ENCODE measurements around the gene PIP4K2B.

DNA sequence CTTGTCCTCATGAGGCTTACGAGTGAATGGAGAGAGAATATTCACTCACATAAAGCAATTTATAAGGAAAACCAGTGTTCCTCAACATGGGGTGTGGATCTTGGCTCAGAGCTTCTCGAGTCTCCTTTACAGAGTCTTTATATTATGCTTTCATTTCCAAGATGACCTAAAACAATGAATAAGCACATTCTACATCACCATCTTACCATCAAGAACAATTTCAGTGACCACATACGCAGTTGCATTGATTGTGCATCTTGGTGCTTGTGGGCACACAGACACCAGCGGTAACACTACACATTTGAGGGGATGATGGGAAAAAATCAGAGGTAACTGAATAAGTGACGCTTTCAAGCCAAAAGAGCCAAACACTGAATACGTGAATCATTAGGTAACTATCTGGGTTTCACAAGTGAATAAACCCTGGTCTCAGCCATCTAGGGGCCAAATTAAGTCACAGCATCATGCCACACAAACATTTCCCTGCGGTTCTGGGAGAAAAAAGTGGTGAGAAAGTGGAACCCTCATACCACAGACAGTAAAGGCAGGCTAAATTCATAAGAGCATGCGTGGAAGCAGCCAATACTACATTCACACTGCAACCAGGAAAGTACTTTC, 16.3 kb upstream of the PIP4K2B start:
- TF ChIP-seq, protein P1, sequence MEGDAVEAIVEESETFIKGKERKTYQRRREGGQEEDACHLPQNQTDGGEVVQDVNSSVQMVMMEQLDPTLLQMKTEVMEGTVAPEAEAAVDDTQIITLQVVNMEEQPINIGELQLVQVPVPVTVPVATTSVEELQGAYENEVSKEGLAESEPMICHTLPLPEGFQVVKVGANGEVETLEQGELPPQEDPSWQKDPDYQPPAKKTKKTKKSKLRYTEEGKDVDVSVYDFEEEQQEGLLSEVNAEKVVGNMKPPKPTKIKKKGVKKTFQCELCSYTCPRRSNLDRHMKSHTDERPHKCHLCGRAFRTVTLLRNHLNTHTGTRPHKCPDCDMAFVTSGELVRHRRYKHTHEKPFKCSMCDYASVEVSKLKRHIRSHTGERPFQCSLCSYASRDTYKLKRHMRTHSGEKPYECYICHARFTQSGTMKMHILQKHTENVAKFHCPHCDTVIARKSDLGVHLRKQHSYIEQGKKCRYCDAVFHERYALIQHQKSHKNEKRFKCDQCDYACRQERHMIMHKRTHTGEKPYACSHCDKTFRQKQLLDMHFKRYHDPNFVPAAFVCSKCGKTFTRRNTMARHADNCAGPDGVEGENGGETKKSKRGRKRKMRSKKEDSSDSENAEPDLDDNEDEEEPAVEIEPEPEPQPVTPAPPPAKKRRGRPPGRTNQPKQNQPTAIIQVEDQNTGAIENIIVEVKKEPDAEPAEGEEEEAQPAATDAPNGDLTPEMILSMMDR (IDR thresholded peaks at IDR 0.05; ENCODE audit: insufficient read depth, low read length): no peak
- no peak for TF ChIP-seq POLR2AphosphoS5 (IDR thresholded peaks at IDR 0.05; ENCODE audit: low read depth)
